Spleen (tissue), 7 donors: ENCODE data around the gene KANK4.

Experiments used
- POLR2A ChIP-seq, 3 donors: fragments of 450-650 bp; IDR thresholded peaks; one replicate each; pipeline ENCODE4 v1.5.1; 2017; ENCODE audit warnings: antibody characterized with exemption in 3 of 3, mild to moderate bottlenecking in 1 of 3
- POLR2AphosphoS5 ChIP-seq, 3 donors: sonication (generic); formaldehyde crosslinking; IDR thresholded peaks; one replicate each; pipeline ENCODE4 v1.5.1; 2017; ENCODE audit warnings: antibody characterized with exemption in 3 of 3
- TF ChIP-seq, protein P1 (sequence below), 11 experiments: fragments of 200-600 bp in 7 of 11; fragments of 450-650 bp in 4 of 11; sonication (generic) in 4 of 11; IDR thresholded peaks in 8 of 11; conservative IDR thresholded peaks in 3 of 11; 1 replicate in 7 of 11; 2 replicates in 4 of 11; pipeline versions ENCODE4 v1.4.0 to v1.8.0; 2016 to 2021; ENCODE audit warnings: antibody characterized with exemption in 11 of 11, inconsistent platforms in 4 of 11, mild to moderate bottlenecking in 1 of 11
- donor health status: DM: no; HTN: no; CAD: no; lungs with moderate emphysema.
- donor health status: DM: no; HTN: no; CAD: no.
- donor health status: DM: no; HTN: no; CAD: no.

DNA sequence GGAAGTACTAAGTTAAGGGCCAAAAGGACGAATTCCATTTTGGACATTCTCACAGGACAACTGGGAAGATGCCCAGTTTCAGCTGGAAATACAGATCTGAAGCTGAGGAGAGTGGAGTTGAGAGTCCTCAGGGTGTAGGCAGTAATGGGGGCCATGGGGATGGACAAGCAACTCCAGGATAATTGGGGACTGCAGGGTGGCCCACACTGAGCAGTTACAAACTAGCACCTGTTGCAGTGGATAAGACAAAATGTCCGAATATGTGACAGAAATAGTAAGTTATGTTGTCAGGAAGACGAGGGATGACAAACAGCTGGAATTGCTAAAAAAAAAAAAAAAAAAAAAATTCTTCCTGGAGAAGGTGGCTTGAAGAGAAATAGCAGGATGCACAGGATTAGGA, 34.6 kb upstream of the KANK4 start:
- TF ChIP-seq, protein P1, sequence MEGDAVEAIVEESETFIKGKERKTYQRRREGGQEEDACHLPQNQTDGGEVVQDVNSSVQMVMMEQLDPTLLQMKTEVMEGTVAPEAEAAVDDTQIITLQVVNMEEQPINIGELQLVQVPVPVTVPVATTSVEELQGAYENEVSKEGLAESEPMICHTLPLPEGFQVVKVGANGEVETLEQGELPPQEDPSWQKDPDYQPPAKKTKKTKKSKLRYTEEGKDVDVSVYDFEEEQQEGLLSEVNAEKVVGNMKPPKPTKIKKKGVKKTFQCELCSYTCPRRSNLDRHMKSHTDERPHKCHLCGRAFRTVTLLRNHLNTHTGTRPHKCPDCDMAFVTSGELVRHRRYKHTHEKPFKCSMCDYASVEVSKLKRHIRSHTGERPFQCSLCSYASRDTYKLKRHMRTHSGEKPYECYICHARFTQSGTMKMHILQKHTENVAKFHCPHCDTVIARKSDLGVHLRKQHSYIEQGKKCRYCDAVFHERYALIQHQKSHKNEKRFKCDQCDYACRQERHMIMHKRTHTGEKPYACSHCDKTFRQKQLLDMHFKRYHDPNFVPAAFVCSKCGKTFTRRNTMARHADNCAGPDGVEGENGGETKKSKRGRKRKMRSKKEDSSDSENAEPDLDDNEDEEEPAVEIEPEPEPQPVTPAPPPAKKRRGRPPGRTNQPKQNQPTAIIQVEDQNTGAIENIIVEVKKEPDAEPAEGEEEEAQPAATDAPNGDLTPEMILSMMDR (IDR thresholded peaks at IDR 0.05 in 8 of 11, conservative IDR thresholded peaks at IDR 0.05 in 3 of 11), result no peak
- TF ChIP-seq POLR2A (IDR thresholded peaks at IDR 0.05) (no peak), POLR2AphosphoS5 (IDR thresholded peaks at IDR 0.05) (no peak)
